ENCODE data around the gene MAPK10.

The MAPK10 gene

DNA sequence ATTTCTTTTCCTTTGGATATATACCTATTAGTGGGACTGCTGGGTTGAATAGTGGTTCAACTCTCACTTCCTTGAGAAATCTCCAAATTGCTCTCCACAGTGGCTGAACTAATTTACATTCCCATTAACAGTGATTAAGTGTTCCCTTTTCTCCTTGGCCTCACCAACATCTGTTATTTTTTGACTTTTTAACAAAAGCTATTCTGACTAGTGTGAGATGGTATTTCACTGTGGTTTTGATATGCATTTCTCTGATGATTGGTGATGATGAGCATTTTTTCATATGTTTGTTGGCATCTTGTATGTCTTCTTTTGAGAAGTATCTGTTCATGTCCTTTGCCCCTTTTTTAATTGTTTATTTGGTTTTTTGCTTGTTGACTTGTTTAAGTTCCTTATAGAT, 413.0 kb downstream of the MAPK10 start:
- TF ChIP-seq SP1 (IDR thresholded peaks at IDR 0.05): no peak
- TF ChIP-seq L3MBTL2 (conservative IDR thresholded peaks at IDR 0.05): no peak
- CTCF ChIA-PET: no interaction called here
- no peak for DNase-seq (ENCODE audit: extremely low spot score)
- POLR2A ChIA-PET: no interaction called here

DNA sequence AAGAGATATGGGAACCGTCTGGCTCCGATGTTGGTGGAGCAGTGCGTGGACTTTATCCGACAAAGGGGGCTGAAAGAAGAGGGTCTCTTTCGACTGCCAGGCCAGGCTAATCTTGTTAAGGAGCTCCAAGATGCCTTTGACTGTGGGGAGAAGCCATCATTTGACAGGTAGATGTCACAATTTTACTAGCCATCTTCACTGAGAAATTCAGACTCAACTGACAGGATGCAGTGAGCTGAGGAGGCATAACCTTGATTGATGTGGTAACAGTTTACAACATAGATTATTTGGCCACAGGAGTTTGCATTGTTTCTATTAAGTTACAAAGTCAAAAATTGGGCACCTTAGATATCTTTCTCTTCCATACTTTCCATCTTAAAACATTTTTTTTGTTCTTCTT, 417.7 kb downstream of the MAPK10 start:
- no peak for TF ChIP-seq SUZ12 (IDR thresholded peaks at IDR 0.05)
- TF ChIP-seq, protein P1, sequence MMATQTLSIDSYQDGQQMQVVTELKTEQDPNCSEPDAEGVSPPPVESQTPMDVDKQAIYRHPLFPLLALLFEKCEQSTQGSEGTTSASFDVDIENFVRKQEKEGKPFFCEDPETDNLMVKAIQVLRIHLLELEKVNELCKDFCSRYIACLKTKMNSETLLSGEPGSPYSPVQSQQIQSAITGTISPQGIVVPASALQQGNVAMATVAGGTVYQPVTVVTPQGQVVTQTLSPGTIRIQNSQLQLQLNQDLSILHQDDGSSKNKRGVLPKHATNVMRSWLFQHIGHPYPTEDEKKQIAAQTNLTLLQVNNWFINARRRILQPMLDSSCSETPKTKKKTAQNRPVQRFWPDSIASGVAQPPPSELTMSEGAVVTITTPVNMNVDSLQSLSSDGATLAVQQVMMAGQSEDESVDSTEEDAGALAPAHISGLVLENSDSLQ (IDR thresholded peaks at IDR 0.05): peak; percentile 52
- DNase-seq (ENCODE audit: extremely low spot score): no peak
- ChIA-PET POLR2A (no interaction called here), CTCF (no interaction called here)

DNA sequence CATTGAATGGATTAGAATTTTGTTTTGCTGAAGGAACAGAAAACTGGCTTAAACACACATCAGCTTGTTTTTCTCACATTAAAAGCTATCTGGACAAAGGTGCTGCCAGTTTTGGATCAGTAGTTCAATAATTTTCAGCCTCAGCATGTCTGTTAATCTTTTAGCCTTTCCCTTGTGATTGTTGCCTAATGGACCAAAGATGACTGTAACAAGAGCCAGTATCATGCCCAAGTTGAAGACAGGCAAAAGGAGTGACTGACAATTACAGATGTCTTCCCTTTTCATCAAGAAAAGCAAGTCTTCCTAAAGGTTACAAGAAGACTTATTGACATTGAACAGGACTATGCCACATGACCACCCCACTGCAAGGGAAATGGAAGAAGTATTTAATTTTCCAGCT, 419.7 kb downstream of the MAPK10 start:
- TF ChIP-seq L3MBTL2 (conservative IDR thresholded peaks at IDR 0.05) (no peak), TARDBP (IDR thresholded peaks at IDR 0.05) (no peak)
- DNase-seq (ENCODE audit: extremely low spot score): no peak
- ChIA-PET CTCF (no interaction called here), POLR2A (no interaction called here)
